DOHH2 (cell line): ENCODE data around the gene CCDC170.
"Not testable (repeated sequence)": the region's sequence is repeated elsewhere in the genome, so short reads cannot be mapped to it uniquely, and the experiment has no call there.

ENCODE experiments used
- EZH2phosphoT487 ChIP-seq: fragments of 200-600 bp; sonication (generic); IDR thresholded peaks from 2 replicates; pipeline ENCODE4 v1.6.1; 2017; ENCODE audit warnings: borderline replicate concordance, mild to moderate bottlenecking, antibody characterized with exemption, low read length, moderate library complexity, mixed read lengths
- TF ChIP-seq, protein P1 (sequence below): fragments of 200-600 bp; sonication (generic); IDR thresholded peaks from one replicate; pipeline ENCODE4 v1.5.1; 2014; ENCODE audit warnings: antibody characterized with exemption, mild to moderate bottlenecking, low read depth, low read length; ENCODE audit not compliant: poor library complexity, severe bottlenecking

DNA sequence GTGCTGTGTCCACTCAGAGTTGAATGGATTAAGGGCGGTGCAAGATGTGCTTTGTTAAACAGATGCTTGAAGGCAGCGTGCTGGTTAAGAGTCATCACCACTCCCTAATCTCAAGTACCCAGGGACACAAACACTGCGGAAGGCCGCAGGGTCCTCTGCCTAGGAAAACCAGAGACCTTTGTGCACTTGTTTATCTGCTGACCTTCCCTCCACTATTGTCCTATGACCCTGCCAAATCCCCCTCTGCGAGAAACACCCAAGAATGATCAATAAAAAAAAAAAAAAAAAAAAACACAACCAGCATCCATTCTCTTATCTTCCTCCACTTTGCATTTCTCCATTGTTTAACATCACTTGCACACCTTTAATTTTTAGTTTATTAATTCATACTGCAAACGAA lies 42.9 kb upstream of the CCDC170 start:
- TF ChIP-seq, protein P1, sequence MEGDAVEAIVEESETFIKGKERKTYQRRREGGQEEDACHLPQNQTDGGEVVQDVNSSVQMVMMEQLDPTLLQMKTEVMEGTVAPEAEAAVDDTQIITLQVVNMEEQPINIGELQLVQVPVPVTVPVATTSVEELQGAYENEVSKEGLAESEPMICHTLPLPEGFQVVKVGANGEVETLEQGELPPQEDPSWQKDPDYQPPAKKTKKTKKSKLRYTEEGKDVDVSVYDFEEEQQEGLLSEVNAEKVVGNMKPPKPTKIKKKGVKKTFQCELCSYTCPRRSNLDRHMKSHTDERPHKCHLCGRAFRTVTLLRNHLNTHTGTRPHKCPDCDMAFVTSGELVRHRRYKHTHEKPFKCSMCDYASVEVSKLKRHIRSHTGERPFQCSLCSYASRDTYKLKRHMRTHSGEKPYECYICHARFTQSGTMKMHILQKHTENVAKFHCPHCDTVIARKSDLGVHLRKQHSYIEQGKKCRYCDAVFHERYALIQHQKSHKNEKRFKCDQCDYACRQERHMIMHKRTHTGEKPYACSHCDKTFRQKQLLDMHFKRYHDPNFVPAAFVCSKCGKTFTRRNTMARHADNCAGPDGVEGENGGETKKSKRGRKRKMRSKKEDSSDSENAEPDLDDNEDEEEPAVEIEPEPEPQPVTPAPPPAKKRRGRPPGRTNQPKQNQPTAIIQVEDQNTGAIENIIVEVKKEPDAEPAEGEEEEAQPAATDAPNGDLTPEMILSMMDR = not testable (repeated sequence)
- TF ChIP-seq EZH2phosphoT487 = not testable (repeated sequence)
